Measurements from ENCODE around the gene PDXP. TPM values are rescaled to one million over a fixed set of nuclear protein-coding genes. Genes with fewer than 3 reads are reported as not detected.
"Not testable (repeated sequence)": the region's sequence is repeated elsewhere in the genome, so short reads cannot be mapped to it uniquely, and the experiment has no call there.

PDXP gene
- 10.1 and 17.3 TPM in 2 replicates for total RNA-seq (2012; rRNA removed)

GRCh38 chr22:37658133-37659065 lies at the start of gene PDXP:
Gene PDXP, plus strand, starts transcription at chr22:37658723. Its CDS starts 60 bp downstream, at chr22:37658783.
- peak within 1 kb of the TSS; percentile 96 for H3K4me2 ChIP-seq (ENCODE audit: low read length)
- no peaks in the 10 kb centered on the region for H3K36me3 ChIP-seq (ENCODE audit: insufficient read depth, low read length)
- H3K9ac ChIP-seq (ENCODE audit: low read depth, low read length), result peak within 1 kb of the TSS; percentile 79
- peak within 1 kb of the TSS; percentile 82 for H3K4me3 ChIP-seq (ENCODE audit: low read length)
- H3K27me3 ChIP-seq (ENCODE audit: control insufficient read depth, insufficient read depth, low read length), result no peaks in the 10 kb centered on the region
- H3K4me1 ChIP-seq (ENCODE audit: control insufficient read depth, insufficient read depth, low read length), result peaks cover 42% of the 10 kb centered on the region
- H3K9me3 ChIP-seq (replicated peaks; ENCODE audit: low read length), result no peaks in the 10 kb centered on the region

- Histone ChIP-seq H3K4me3 (ENCODE audit: low read length) (peak overlapping the region; percentile 97), H3K4me1 (ENCODE audit: control insufficient read depth, insufficient read depth, low read length) (peaks cover 23% of the 10 kb centered on the region), H3K27me3 (ENCODE audit: control insufficient read depth, insufficient read depth, low read length) (peaks cover 8% of the 10 kb centered on the region), H3K36me3 (ENCODE audit: insufficient read depth, low read length) (peaks cover 9% of the 10 kb centered on the region), H3K9me3 (replicated peaks; ENCODE audit: low read length) (no peaks in the 10 kb centered on the region), H3K4me2 (ENCODE audit: low read length) (peak overlapping the region; percentile 99), H3K9ac (ENCODE audit: low read depth, low read length) (peak overlapping the region; percentile 87)
Observed at GRCh38 chr22:37609240-37610152, 49.0 kb upstream of the PDXP start.

- peaks cover 23% of the 10 kb centered on the region for H3K4me1 ChIP-seq (ENCODE audit: control insufficient read depth, insufficient read depth, low read length)
- peak overlapping the region; percentile 97 for H3K4me3 ChIP-seq (ENCODE audit: low read length)
Observed at GRCh38 chr22:37610153-37610475, 48.4 kb upstream of the PDXP start.

GRCh38 chr22:37610480-37611129 lies 47.9 kb upstream of the PDXP start:
- Histone ChIP-seq H3K36me3 (ENCODE audit: insufficient read depth, low read length) (peaks cover 9% of the 10 kb centered on the region), H3K9me3 (replicated peaks; ENCODE audit: low read length) (no peaks in the 10 kb centered on the region), H3K4me3 (ENCODE audit: low read length) (no peak overlapping the region), H3K4me1 (ENCODE audit: control insufficient read depth, insufficient read depth, low read length) (peaks cover 23% of the 10 kb centered on the region), H3K27me3 (ENCODE audit: control insufficient read depth, insufficient read depth, low read length) (no peaks in the 10 kb centered on the region), H3K4me2 (ENCODE audit: low read length) (peak overlapping the region; percentile 99), H3K9ac (ENCODE audit: low read depth, low read length) (peak overlapping the region; percentile 87)

More at GRCh38 chr22:37610153-37610475, 48.4 kb upstream of the PDXP start:
- not testable (repeated sequence) for H3K27me3 ChIP-seq (ENCODE audit: control insufficient read depth, insufficient read depth, low read length); H3K36me3 ChIP-seq (ENCODE audit: insufficient read depth, low read length); H3K9me3 ChIP-seq (replicated peaks; ENCODE audit: low read length)
- Histone ChIP-seq H3K9ac (ENCODE audit: low read depth, low read length) (peak overlapping the region; percentile 87), H3K4me2 (ENCODE audit: low read length) (peak overlapping the region; percentile 99)

GRCh38 chr22:37611207-37611606 lies 47.3 kb upstream of the PDXP start:
- Histone ChIP-seq H3K9me3 (replicated peaks; ENCODE audit: low read length) (no peaks in the 10 kb centered on the region), H3K4me2 (ENCODE audit: low read length) (no peak overlapping the region), H3K27me3 (ENCODE audit: control insufficient read depth, insufficient read depth, low read length) (no peaks in the 10 kb centered on the region), H3K9ac (ENCODE audit: low read depth, low read length) (no peak overlapping the region), H3K36me3 (ENCODE audit: insufficient read depth, low read length) (peaks cover 12% of the 10 kb centered on the region), H3K4me3 (ENCODE audit: low read length) (no peak overlapping the region), H3K4me1 (ENCODE audit: control insufficient read depth, insufficient read depth, low read length) (peaks cover 23% of the 10 kb centered on the region)

- H3K9me3 ChIP-seq (replicated peaks; ENCODE audit: low read length), result no peaks in the 10 kb centered on the region
- H3K4me2 ChIP-seq (ENCODE audit: low read length), result no peak overlapping the region
- peaks cover 3% of the 10 kb centered on the region for H3K4me1 ChIP-seq (ENCODE audit: control insufficient read depth, insufficient read depth, low read length)
- no peak overlapping the region for H3K4me3 ChIP-seq (ENCODE audit: low read length)
- H3K9ac ChIP-seq (ENCODE audit: low read depth, low read length), result no peak overlapping the region
- peaks cover 49% of the 10 kb centered on the region for H3K36me3 ChIP-seq (ENCODE audit: insufficient read depth, low read length)
- no peaks in the 10 kb centered on the region for H3K27me3 ChIP-seq (ENCODE audit: control insufficient read depth, insufficient read depth, low read length)
Observed at GRCh38 chr22:37616201-37617083, 42.1 kb upstream of the PDXP start.

GRCh38 chr22:37617431-37617830 lies 41.1 kb upstream of the PDXP start:
- Histone ChIP-seq H3K4me1 (ENCODE audit: control insufficient read depth, insufficient read depth, low read length) (peaks cover 3% of the 10 kb centered on the region), H3K9me3 (replicated peaks; ENCODE audit: low read length) (no peaks in the 10 kb centered on the region), H3K36me3 (ENCODE audit: insufficient read depth, low read length) (peaks cover 49% of the 10 kb centered on the region)

GRCh38 chr22:37618072-37618656 lies 40.4 kb upstream of the PDXP start:
- H3K36me3 ChIP-seq (ENCODE audit: insufficient read depth, low read length), result peaks cover 54% of the 10 kb centered on the region
- peaks cover 3% of the 10 kb centered on the region for H3K4me1 ChIP-seq (ENCODE audit: control insufficient read depth, insufficient read depth, low read length)
- H3K9ac ChIP-seq (ENCODE audit: low read depth, low read length), result no peak overlapping the region
- no peak overlapping the region for H3K4me2 ChIP-seq (ENCODE audit: low read length)
- H3K9me3 ChIP-seq (replicated peaks; ENCODE audit: low read length), result no peaks in the 10 kb centered on the region
- no peaks in the 10 kb centered on the region for H3K27me3 ChIP-seq (ENCODE audit: control insufficient read depth, insufficient read depth, low read length)
- no peak overlapping the region for H3K4me3 ChIP-seq (ENCODE audit: low read length)

More at GRCh38 chr22:37617431-37617830, 41.1 kb upstream of the PDXP start:
- H3K4me2 ChIP-seq (ENCODE audit: low read length), result no peak overlapping the region
- no peak overlapping the region for H3K4me3 ChIP-seq (ENCODE audit: low read length)
- no peak overlapping the region for H3K9ac ChIP-seq (ENCODE audit: low read depth, low read length)
- H3K27me3 ChIP-seq (ENCODE audit: control insufficient read depth, insufficient read depth, low read length), result no peaks in the 10 kb centered on the region

GRCh38 chr22:37618674-37619073 lies 39.8 kb upstream of the PDXP start:
- no peaks in the 10 kb centered on the region for H3K9me3 ChIP-seq (replicated peaks; ENCODE audit: low read length)
- no peak overlapping the region for H3K4me2 ChIP-seq (ENCODE audit: low read length)
- no peak overlapping the region for H3K4me3 ChIP-seq (ENCODE audit: low read length)
- H3K9ac ChIP-seq (ENCODE audit: low read depth, low read length), result no peak overlapping the region
- H3K36me3 ChIP-seq (ENCODE audit: insufficient read depth, low read length), result peaks cover 57% of the 10 kb centered on the region
- H3K4me1 ChIP-seq (ENCODE audit: control insufficient read depth, insufficient read depth, low read length), result no peaks in the 10 kb centered on the region
- H3K27me3 ChIP-seq (ENCODE audit: control insufficient read depth, insufficient read depth, low read length), result no peaks in the 10 kb centered on the region

GRCh38 chr22:37619991-37620390 lies 38.5 kb upstream of the PDXP start:
- Histone ChIP-seq H3K36me3 (ENCODE audit: insufficient read depth, low read length) (peaks cover 59% of the 10 kb centered on the region), H3K4me3 (ENCODE audit: low read length) (no peak overlapping the region)

More at GRCh38 chr22:37619991-37620390, 38.5 kb upstream of the PDXP start:
- Histone ChIP-seq H3K27me3 (ENCODE audit: control insufficient read depth, insufficient read depth, low read length) (no peaks in the 10 kb centered on the region), H3K9me3 (replicated peaks; ENCODE audit: low read length) (no peaks in the 10 kb centered on the region), H3K9ac (ENCODE audit: low read depth, low read length) (no peak overlapping the region), H3K4me2 (ENCODE audit: low read length) (no peak overlapping the region), H3K4me1 (ENCODE audit: control insufficient read depth, insufficient read depth, low read length) (no peaks in the 10 kb centered on the region)

Data from skeletal muscle satellite cell (primary cell).